Measurements from ENCODE around the gene MTCL1. TPM values are rescaled to one million over a fixed set of nuclear protein-coding genes. Genes with fewer than 3 reads are reported as not detected.

MTCL1 gene
- total and polyA plus RNA-seq, 9 of the 15 experiments (the other 6 are each of a cell fraction or from before 2014, with no cell fraction given), result 0.21 to 7.4 (median 3.7) TPM

- no peak for TF ChIP-seq MGA (IDR thresholded peaks at IDR 0.05)
These were observed 35.8 kb upstream of the MTCL1 start (continued) for GRCh38 chr18:8669571-8669970.

Measured in K562 (cell line).